Fibroblast of pulmonary artery (primary cell): ENCODE measurements around the gene TAS2R40.

Experiments
- DNase-seq: peaks from one replicate; pipeline ENCODE4 v3.0.0-alpha.2; 2010; ENCODE audit warnings: low read depth
- H3K4me3 ChIP-seq: replicated peaks from 2 replicates; pipeline ENCODE4 v1.5.1; 2011; ENCODE audit warnings: low read depth, mild to moderate bottlenecking, control low read depth, low read length, moderate library complexity
- CTCF ChIP-seq: IDR thresholded peaks from 2 replicates; pipeline ENCODE4 v1.5.1; 2011; ENCODE audit warnings: mild to moderate bottlenecking, control low read depth, low read length, inconsistent platforms; ENCODE audit errors: missing control alignments

TAS2R40 gene

GRCh38 chr7:143265017-143265693 lies 43.3 kb downstream of the TAS2R40 start:
- TF ChIP-seq CTCF: no peak
- no peak overlapping the region for H3K4me3 ChIP-seq
- DNase-seq: no peak

GRCh38 chr7:143269251-143269650 lies 47.4 kb downstream of the TAS2R40 start:
- TF ChIP-seq CTCF: no peak
- H3K4me3 ChIP-seq: no peak overlapping the region
- DNase-seq: no peak

- H3K4me3 ChIP-seq: no peak overlapping the region
- TF ChIP-seq CTCF: no peak
- DNase-seq: no peak
Measured at GRCh38 chr7:143271240-143271639, 49.4 kb downstream of the TAS2R40 start.
